Left cardiac atrium (tissue), 4 donors: ENCODE data around the gene PPP4R4. TPM values are rescaled to one million over a fixed set of nuclear protein-coding genes. Genes with fewer than 3 reads are reported as not detected.
"Not testable (repeated sequence)": the region's sequence is repeated elsewhere in the genome, so short reads cannot be mapped to it uniquely, and the experiment has no call there.

Source experiments
- ATAC-seq, 2 donors: fragments of 200-7000 bp; cut with Tn5 transposase; one replicate each; pipeline ENCODE4 v1.9.1; 2020; ENCODE audit warnings: mild to moderate bottlenecking in 2 of 2, moderate library complexity in 2 of 2
- DNase-seq: peaks from one replicate; pipeline ENCODE4 v3.0.0-alpha.2; 2020
- intact Hi-C, 2 donors: fragments of 100-400 bp; cut with DNase I; formaldehyde crosslinking; loops; one replicate each; pipeline versions ENCODE4 v1.14.1 to v1.15.1; 2022 to 2023
- total RNA-seq, 2 donors: library from RNA; stranded (reverse); fragmentation: NEBNext Ultra II Directional; extraction: Animal tissue kit (Norgen Biotek cat#: 25700); gene quantifications; one replicate each; pipeline ENCODE4 v1.2.1, GENCODE V29; 2021
- donor health status: DM: no; HTN: yes; CAD: no.
- donor health status: DM: no; HTN: yes; CAD: no; lungs with severe emphysema.
- donor health status: DM: yes; HTN: yes; CAD: no.
- donor health status: Dilated cardiomyopathy.

PPP4R4 gene
- total RNA-seq, 2 donors from 2014 or later: 0.18 to 0.29 TPM

- no peak for ATAC-seq
- intact Hi-C loops: no loop called here
- DNase-seq: no peak
Observed at GRCh38 chr14:94292872-94293577, 118.9 kb downstream of the PPP4R4 start, which contains the start of gene SERPINA10. TSS of gene SERPINA10 (minus strand) at chr14:94293268. CDS start at chr14:94290593, 2,675 bp downstream.

GRCh38 chr14:94293578-94293924 is 119.4 kb downstream of the PPP4R4 start:
- no peak for ATAC-seq
- DNase-seq: no peak
- intact Hi-C loops: no loop called here

GRCh38 chr14:94295360-94296180 is 121.4 kb downstream of the PPP4R4 start:
- DNase-seq (no peak), ATAC-seq (peak in 1 of 2 donors; percentile 55)
- intact Hi-C loops: no loop called here

GRCh38 chr14:94296181-94296545 is 122.0 kb downstream of the PPP4R4 start:
- DNase-seq, intact Hi-C loops, ATAC-seq: not testable (repeated sequence)

GRCh38 chr14:94298130-94298529 is 124.0 kb downstream of the PPP4R4 start:
- DNase-seq: no peak
- no peak for ATAC-seq
- intact Hi-C loops: no loop called here

- intact Hi-C loops: no loop called here
- ATAC-seq (no peak), DNase-seq (no peak)
Observed at GRCh38 chr14:94303111-94303510, 129.0 kb downstream of the PPP4R4 start.

- intact Hi-C loops: no loop called here
- ATAC-seq (no peak), DNase-seq (no peak)
Observed at GRCh38 chr14:94304243-94304642, 130.1 kb downstream of the PPP4R4 start.

GRCh38 chr14:94305620-94306019 is 131.5 kb downstream of the PPP4R4 start:
- intact Hi-C loops: no loop called here
- DNase-seq (no peak), ATAC-seq (no peak)

GRCh38 chr14:94306047-94306978 is 132.2 kb downstream of the PPP4R4 start:
- DNase-seq: no peak
- ATAC-seq: no peak
- intact Hi-C loops: no loop called here

GRCh38 chr14:94307410-94307992 is 133.4 kb downstream of the PPP4R4 start:
- DNase-seq (no peak), ATAC-seq (no peak)
- intact Hi-C loops: no loop called here

GRCh38 chr14:94309721-94310120 is 135.6 kb downstream of the PPP4R4 start:
- intact Hi-C loops: no loop called here
- DNase-seq (no peak), ATAC-seq (no peak)

- ATAC-seq (no peak), DNase-seq (no peak)
- intact Hi-C loops: no loop called here
Observed at GRCh38 chr14:94310248-94310647, 136.1 kb downstream of the PPP4R4 start.

GRCh38 chr14:94312481-94313246 is 138.5 kb downstream of the PPP4R4 start:
- DNase-seq (no peak), ATAC-seq (no peak)
- intact Hi-C loops: no loop called here

- intact Hi-C loops: no loop called here
- ATAC-seq: peak in 1 of 2 donors; percentile 77
- DNase-seq: no peak
Observed at GRCh38 chr14:94313991-94314655, 140.0 kb downstream of the PPP4R4 start.

GRCh38 chr14:94314890-94315289 is 140.8 kb downstream of the PPP4R4 start:
- intact Hi-C loops: no loop called here
- DNase-seq: no peak
- ATAC-seq: no peak

GRCh38 chr14:94316692-94317091 is 142.6 kb downstream of the PPP4R4 start:
- no peak for DNase-seq
- intact Hi-C loops: no loop called here
- ATAC-seq: no peak

- DNase-seq (peak; percentile 64), ATAC-seq (peak; percentile 93 to 96)
- intact Hi-C loops: no loop called here
Observed at GRCh38 chr14:94317259-94317658, 143.1 kb downstream of the PPP4R4 start.

GRCh38 chr14:94320243-94320642 is 146.1 kb downstream of the PPP4R4 start:
- DNase-seq: no peak
- ATAC-seq: no peak
- intact Hi-C loops: no loop called here
